Muscle layer of duodenum (tissue), 2 donors: Measurements from ENCODE around the gene GEMIN2.
"Not testable (repeated sequence)": the region's sequence is repeated elsewhere in the genome, so short reads cannot be mapped to it uniquely, and the experiment has no call there.

ENCODE experiments used
- H3K27ac ChIP-seq: one replicate; pipeline ENCODE4 v1.7.0; 2013; ENCODE audit warnings: mild to moderate bottlenecking, low read length
- H3K27me3 ChIP-seq: one replicate; pipeline ENCODE4 v1.7.0; 2013; ENCODE audit warnings: low read depth, mild to moderate bottlenecking, control low read depth, low read length
- H3K36me3 ChIP-seq, 2 donors: one replicate each; pipeline ENCODE4 v1.7.0; 2013; ENCODE audit warnings: low read length in 2 of 2, control low read depth in 1 of 2, mild to moderate bottlenecking in 1 of 2; ENCODE audit not compliant: insufficient read depth in 2 of 2, control insufficient read depth in 1 of 2
- H3K4me1 ChIP-seq, 2 donors: one replicate each; pipeline ENCODE4 v1.7.0; 2013; ENCODE audit warnings: low read length in 2 of 2, mild to moderate bottlenecking in 2 of 2, control low read depth in 1 of 2, moderate library complexity in 1 of 2; ENCODE audit not compliant: insufficient read depth in 2 of 2, control insufficient read depth in 1 of 2
- H3K4me3 ChIP-seq, 2 donors: one replicate each; pipeline ENCODE4 v1.7.0; 2013; ENCODE audit warnings: low read length in 2 of 2, low read depth in 1 of 2, mild to moderate bottlenecking in 1 of 2
- H3K9me3 ChIP-seq, 2 donors: one replicate each; pipeline ENCODE4 v1.7.0; 2013; ENCODE audit warnings: low read length in 2 of 2, control low read depth in 1 of 2, mild to moderate bottlenecking in 1 of 2; ENCODE audit not compliant: control insufficient read depth in 1 of 2
- donor health status: healthy.

The GEMIN2 gene

GRCh38 chr14:39122330-39123138 is 8.4 kb downstream of the GEMIN2 start:
- Histone ChIP-seq H3K36me3 (peaks cover 19 to 56% of the 10 kb centered on the region in 2 donors), H3K27me3 (no peaks in the 10 kb centered on the region), H3K4me1 (no peaks in the 10 kb centered on the region), H3K9me3 (no peaks in the 10 kb centered on the region), H3K4me3 (no peak overlapping the region), H3K27ac (no peak overlapping the region)

- H3K4me3 ChIP-seq, H3K9me3 ChIP-seq, H3K27ac ChIP-seq, H3K27me3 ChIP-seq, H3K4me1 ChIP-seq: not testable (repeated sequence)
- H3K36me3 ChIP-seq: peaks cover 13 to 29% of the 10 kb centered on the region in 2 donors
Observed at GRCh38 chr14:39137835-39138234, 23.7 kb downstream of the GEMIN2 start.

DNA sequence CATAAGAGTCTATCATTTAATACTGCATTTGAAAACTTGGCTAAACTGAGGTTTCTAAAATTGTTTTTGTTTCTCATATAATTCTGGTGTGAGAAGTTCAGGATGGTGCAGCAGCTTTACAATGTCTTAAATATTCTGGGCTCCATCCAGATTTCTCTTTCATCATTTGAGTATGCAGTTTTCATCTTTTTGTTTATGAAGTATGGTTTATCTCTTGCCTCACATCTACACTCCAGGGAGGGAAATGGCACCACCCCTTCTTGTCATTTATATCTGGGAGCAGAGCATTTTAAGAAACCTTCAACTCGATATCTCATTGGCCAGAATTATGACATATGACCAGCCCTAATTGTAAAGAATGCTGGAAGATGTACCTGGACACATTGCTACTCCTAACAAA is 24.3 kb downstream of the GEMIN2 start:
- Histone ChIP-seq H3K27ac (no peak overlapping the region), H3K36me3 (peaks cover 13 to 29% of the 10 kb centered on the region in 2 donors), H3K9me3 (no peaks in the 10 kb centered on the region), H3K4me1 (no peaks in the 10 kb centered on the region), H3K4me3 (no peak overlapping the region), H3K27me3 (no peaks in the 10 kb centered on the region)

DNA sequence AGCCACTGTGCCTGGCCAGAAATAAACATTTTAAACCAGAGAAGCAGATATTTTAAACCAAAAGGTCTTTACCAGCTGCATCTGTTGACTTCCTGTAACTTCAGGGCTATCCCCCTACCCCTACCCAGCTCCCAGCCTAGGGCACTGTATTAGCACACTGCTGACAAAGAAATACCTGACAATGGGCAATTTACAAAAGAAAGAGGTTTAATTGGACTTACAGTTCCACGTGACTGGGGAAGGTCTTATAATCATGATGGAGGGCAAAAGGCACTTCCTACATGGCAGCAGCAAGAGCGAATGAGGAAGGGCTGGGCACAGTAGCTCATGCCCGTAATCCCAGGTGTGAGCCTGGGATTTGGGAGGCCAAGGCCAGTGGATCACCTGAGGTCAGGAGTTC is 26.0 kb downstream of the GEMIN2 start:
- no peaks in the 10 kb centered on the region for H3K9me3 ChIP-seq
- H3K27ac ChIP-seq: no peak overlapping the region
- H3K27me3 ChIP-seq: no peaks in the 10 kb centered on the region
- no peaks in the 10 kb centered on the region for H3K4me1 ChIP-seq
- peaks cover 4 to 13% of the 10 kb centered on the region in 2 donors for H3K36me3 ChIP-seq
- H3K4me3 ChIP-seq: no peak overlapping the region

GRCh38 chr14:39141623-39142022 is 27.5 kb downstream of the GEMIN2 start:
- not testable (repeated sequence) for H3K9me3 ChIP-seq, H3K4me1 ChIP-seq, H3K27ac ChIP-seq, H3K4me3 ChIP-seq, H3K27me3 ChIP-seq
- peaks cover 4 to 12% of the 10 kb centered on the region in 2 donors for H3K36me3 ChIP-seq

DNA sequence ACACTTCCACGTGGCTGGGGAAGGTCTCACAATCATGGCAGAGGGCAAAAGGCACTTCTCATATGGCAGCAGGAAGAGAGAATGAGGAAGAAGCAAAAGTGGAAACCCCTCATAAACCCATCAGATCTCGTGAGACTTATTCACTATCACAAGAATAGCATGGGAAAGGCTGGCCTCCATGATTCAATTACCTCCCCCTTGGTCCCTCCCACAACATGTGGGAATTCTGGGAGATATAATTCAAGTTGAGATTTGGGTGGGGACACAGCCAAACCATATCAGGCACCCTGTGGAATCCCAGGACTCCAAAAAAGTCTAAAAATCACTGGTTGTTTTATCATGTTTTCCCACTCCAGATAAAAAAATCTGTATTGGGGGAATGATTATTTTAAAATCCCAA is 29.1 kb downstream of the GEMIN2 start:
- H3K9me3 ChIP-seq, H3K27me3 ChIP-seq, H3K4me1 ChIP-seq, H3K4me3 ChIP-seq, H3K36me3 ChIP-seq, H3K27ac ChIP-seq: not testable (repeated sequence)

- no peaks in the 10 kb centered on the region for H3K4me1 ChIP-seq
- no peak overlapping the region for H3K27ac ChIP-seq
- no peak overlapping the region for H3K4me3 ChIP-seq
- H3K9me3 ChIP-seq: no peaks in the 10 kb centered on the region
- H3K36me3 ChIP-seq: peaks cover 15 to 18% of the 10 kb centered on the region in 2 donors
- H3K27me3 ChIP-seq: no peaks in the 10 kb centered on the region
Observed at GRCh38 chr14:39145266-39145966, 31.3 kb downstream of the GEMIN2 start.

- Histone ChIP-seq H3K4me3 (no peak overlapping the region), H3K27me3 (no peaks in the 10 kb centered on the region), H3K4me1 (no peaks in the 10 kb centered on the region), H3K27ac (no peak overlapping the region), H3K36me3 (peaks cover 17 to 35% of the 10 kb centered on the region in 2 donors), H3K9me3 (no peaks in the 10 kb centered on the region)
Observed at GRCh38 chr14:39154594-39155189, 40.6 kb downstream of the GEMIN2 start.

GRCh38 chr14:39157491-39157890 is 43.4 kb downstream of the GEMIN2 start:
- Histone ChIP-seq H3K36me3 (peaks cover 16 to 45% of the 10 kb centered on the region in 2 donors), H3K4me3 (no peak overlapping the region)

GRCh38 chr14:39158222-39158858 is 44.2 kb downstream of the GEMIN2 start:
- H3K27me3 ChIP-seq: no peaks in the 10 kb centered on the region

More at GRCh38 chr14:39157491-39157890, 43.4 kb downstream of the GEMIN2 start:
- H3K27ac ChIP-seq: no peak overlapping the region
- no peaks in the 10 kb centered on the region for H3K27me3 ChIP-seq
- no peaks in the 10 kb centered on the region for H3K4me1 ChIP-seq
- H3K9me3 ChIP-seq: no peaks in the 10 kb centered on the region

DNA sequence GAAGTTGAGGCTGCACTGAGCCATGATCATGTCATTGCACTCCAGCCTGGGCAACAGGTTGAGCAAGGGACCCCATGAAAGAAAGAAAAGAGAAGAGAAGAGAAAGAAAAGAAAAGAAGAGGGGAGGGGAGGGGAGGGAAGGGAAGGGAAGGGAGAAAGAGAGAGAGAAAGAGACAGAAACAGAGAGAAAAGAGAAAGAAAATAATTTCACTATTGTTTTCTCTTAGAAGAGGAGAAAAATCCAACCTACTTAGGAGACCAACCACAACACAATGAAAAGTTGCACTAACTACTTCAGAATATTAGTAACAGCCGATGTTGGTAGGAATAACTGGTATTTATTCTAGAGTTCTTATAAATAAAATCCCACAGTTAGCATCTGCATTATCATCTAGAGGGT is 46.4 kb downstream of the GEMIN2 start:
- Histone ChIP-seq H3K4me1 (no peaks in the 10 kb centered on the region), H3K27ac (no peak overlapping the region), H3K36me3 (peaks cover 12 to 38% of the 10 kb centered on the region in 2 donors), H3K27me3 (no peaks in the 10 kb centered on the region), H3K9me3 (no peaks in the 10 kb centered on the region), H3K4me3 (no peak overlapping the region)

More at GRCh38 chr14:39158222-39158858, 44.2 kb downstream of the GEMIN2 start:
- Histone ChIP-seq H3K27ac (no peak overlapping the region), H3K4me1 (no peaks in the 10 kb centered on the region), H3K9me3 (no peaks in the 10 kb centered on the region), H3K4me3 (no peak overlapping the region), H3K36me3 (peaks cover 16 to 39% of the 10 kb centered on the region in 2 donors)
